ENCODE results near the gene RNF8. TPM values are rescaled to one million over a fixed set of nuclear protein-coding genes. Genes with fewer than 3 reads are reported as not detected.

The RNF8 gene
- polyA plus RNA-seq, 1 experiment, result 13.3 TPM

DNA sequence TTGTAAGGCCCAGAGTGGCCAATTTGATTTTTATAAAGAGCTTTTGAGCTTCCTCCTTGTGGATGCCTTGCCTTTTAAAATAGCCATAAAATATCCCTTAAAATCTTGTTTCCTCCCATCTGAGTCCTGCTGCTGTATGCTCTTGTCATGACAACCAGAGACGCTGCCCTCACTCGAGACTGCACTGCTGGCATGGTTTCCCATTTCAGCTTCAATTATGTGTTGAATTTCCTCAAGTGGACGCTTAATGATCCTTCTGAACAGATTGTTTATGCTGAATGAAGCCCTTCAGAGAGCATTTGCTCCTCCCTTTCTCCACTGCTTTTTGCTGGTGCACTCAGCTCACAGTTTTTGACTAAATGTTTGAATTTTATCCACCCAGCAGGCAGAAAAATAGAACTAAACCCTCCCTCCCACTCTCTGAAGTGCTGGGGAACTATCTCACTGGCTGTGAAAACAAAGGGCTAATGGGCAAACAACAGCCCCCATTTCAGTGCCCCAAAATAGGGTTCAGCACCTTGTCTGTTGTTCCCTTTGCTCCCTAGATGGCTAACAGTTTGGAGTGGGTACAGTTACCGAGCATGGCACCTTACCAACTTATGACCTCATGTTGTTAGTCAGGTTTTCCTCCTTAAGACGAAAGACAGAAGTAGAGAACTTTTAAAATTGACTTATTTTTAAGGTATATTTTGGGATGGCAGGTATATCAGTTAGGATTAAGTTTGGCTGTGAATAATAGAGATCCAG lies 45.5 kb upstream of the RNF8 start:
- CTCF ChIA-PET, result interaction anchor here (0.9 to 1.9 kb wide), 3 partner anchors 16 to 381 kb away, joined by 3 to 8 read pairs (median 3); no protein-coding TSS in a partner anchor

DNA sequence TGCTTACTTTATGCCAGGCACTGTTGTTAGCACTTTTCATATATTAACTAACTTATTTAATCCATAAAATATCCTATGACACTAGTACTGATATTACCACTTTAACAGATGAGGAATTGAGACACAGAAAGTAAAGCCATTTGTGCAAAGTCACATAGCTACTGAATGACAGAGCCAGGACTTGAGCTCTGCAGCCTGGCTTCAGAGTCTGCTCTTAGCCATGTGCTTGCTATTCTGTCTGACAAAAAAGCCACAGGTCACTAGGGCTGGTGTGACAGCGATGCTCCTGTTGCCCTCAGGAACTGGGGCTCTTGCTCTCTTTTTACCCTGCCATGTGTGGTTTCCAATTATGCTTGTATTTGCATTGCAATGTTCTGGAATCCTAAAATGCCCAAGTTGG lies 44.7 kb upstream of the RNF8 start:
- Histone ChIP-seq H3K36me3 (ENCODE audit: control insufficient read depth, insufficient read depth, low read length) (peaks cover 9% of the 10 kb centered on the region), H3K27me3 (ENCODE audit: control insufficient read depth, insufficient read depth, low read length) (no peaks in the 10 kb centered on the region), H3K4me3 (ENCODE audit: low read depth, low read length) (no peak overlapping the region)
- TF ChIP-seq, protein P1, sequence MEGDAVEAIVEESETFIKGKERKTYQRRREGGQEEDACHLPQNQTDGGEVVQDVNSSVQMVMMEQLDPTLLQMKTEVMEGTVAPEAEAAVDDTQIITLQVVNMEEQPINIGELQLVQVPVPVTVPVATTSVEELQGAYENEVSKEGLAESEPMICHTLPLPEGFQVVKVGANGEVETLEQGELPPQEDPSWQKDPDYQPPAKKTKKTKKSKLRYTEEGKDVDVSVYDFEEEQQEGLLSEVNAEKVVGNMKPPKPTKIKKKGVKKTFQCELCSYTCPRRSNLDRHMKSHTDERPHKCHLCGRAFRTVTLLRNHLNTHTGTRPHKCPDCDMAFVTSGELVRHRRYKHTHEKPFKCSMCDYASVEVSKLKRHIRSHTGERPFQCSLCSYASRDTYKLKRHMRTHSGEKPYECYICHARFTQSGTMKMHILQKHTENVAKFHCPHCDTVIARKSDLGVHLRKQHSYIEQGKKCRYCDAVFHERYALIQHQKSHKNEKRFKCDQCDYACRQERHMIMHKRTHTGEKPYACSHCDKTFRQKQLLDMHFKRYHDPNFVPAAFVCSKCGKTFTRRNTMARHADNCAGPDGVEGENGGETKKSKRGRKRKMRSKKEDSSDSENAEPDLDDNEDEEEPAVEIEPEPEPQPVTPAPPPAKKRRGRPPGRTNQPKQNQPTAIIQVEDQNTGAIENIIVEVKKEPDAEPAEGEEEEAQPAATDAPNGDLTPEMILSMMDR (IDR thresholded peaks at IDR 0.05; ENCODE audit: insufficient read depth, low read depth, low read length), result no peak
- POLR2A ChIA-PET, result no interaction called here
- no peak for DNase-seq (ENCODE audit: low read depth)
- CTCF ChIA-PET, result no interaction called here

More for the DNA sequence above, 45.5 kb upstream of the RNF8 start:
- H3K27me3 ChIP-seq (ENCODE audit: control insufficient read depth, insufficient read depth, low read length), result no peaks in the 10 kb centered on the region
- H3K4me3 ChIP-seq (ENCODE audit: low read depth, low read length), result no peak overlapping the region
- POLR2A ChIA-PET, result no interaction called here
- DNase-seq (ENCODE audit: low read depth), result no peak
- TF ChIP-seq, protein P1 (IDR thresholded peaks at IDR 0.05; ENCODE audit: insufficient read depth, low read depth, low read length), result no peak
- H3K36me3 ChIP-seq (ENCODE audit: control insufficient read depth, insufficient read depth, low read length), result peaks cover 4% of the 10 kb centered on the region; the same call in 1 of the 2 replicates

DNA sequence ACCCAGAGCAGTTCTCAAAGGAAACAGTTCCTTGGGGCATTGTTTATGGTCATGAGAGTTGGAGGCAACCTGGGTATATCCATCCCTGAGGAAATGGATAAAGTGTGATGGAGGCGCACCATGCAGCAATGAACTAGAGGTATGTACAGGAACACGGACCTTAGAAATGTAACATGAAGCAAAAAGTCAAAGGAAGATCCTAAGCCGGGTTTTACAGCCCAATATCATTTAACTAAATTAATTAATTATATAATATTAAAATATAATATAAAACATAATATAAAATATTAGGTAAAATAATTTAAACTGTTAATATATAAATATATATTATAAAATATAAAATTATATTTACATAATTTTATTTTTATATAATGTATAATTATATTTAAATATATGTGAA lies 44.1 kb upstream of the RNF8 start:
- TF ChIP-seq, protein P1 (IDR thresholded peaks at IDR 0.05; ENCODE audit: insufficient read depth, low read depth, low read length), result no peak
- Histone ChIP-seq H3K4me3 (ENCODE audit: low read depth, low read length) (no peak overlapping the region), H3K36me3 (ENCODE audit: control insufficient read depth, insufficient read depth, low read length) (peaks cover 10% of the 10 kb centered on the region), H3K27me3 (ENCODE audit: control insufficient read depth, insufficient read depth, low read length) (no peaks in the 10 kb centered on the region)
- ChIA-PET POLR2A (no interaction called here), CTCF (no interaction called here)
- DNase-seq (ENCODE audit: low read depth), result no peak

DNA sequence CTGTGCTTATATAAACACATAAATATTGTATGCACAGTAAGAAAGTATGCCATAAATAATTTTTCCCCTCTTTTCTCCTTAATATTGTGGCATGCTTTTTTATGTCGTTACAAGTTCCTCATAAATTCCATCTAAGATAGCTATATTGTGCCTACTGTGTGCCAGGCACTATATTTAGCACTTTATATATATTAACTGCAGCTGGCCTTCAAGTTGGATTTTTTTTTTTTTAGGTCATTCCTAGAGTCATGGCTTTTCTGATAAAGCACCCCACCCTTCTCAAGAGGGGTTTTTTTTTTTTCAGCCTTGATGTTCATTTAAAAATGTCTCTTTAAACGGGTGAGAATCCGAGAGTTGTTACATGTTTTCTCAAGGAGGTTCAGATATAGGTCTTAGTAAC lies 42.8 kb upstream of the RNF8 start:
- Histone ChIP-seq H3K36me3 (ENCODE audit: control insufficient read depth, insufficient read depth, low read length) (peaks cover 10% of the 10 kb centered on the region), H3K27me3 (ENCODE audit: control insufficient read depth, insufficient read depth, low read length) (no peaks in the 10 kb centered on the region), H3K4me3 (ENCODE audit: low read depth, low read length) (no peak overlapping the region)
- TF ChIP-seq, protein P1 (IDR thresholded peaks at IDR 0.05; ENCODE audit: insufficient read depth, low read depth, low read length), result no peak
- ChIA-PET CTCF (interaction anchor here (1.2 to 1.9 kb wide), 2 partner anchors 9 to 13 kb away, joined by 3 to 8 read pairs; no protein-coding TSS in a partner anchor), POLR2A (no interaction called here)
- no peak for DNase-seq (ENCODE audit: low read depth)

GRCh38 chr6:37311741-37312473 lies 41.9 kb upstream of the RNF8 start:
- no peak for DNase-seq (ENCODE audit: low read depth)
- H3K36me3 ChIP-seq (ENCODE audit: control insufficient read depth, insufficient read depth, low read length), result peaks cover 18% of the 10 kb centered on the region
- H3K27me3 ChIP-seq (ENCODE audit: control insufficient read depth, insufficient read depth, low read length), result no peaks in the 10 kb centered on the region
- TF ChIP-seq, protein P1 (IDR thresholded peaks at IDR 0.05; ENCODE audit: insufficient read depth, low read depth, low read length), result no peak
- ChIA-PET CTCF (interaction anchor here (0.6 to 4.5 kb wide), 5 partner anchors 8 to 681 kb away, joined by 3 to 21 read pairs (median 8); no protein-coding TSS in a partner anchor), POLR2A (no interaction called here)
- H3K4me3 ChIP-seq (ENCODE audit: low read depth, low read length), result no peak overlapping the region
